K562 (cell line): ENCODE measurements around the gene LRRC7.

Experiments
- CHD1 ChIP-seq: fragments of 200-600 bp; sonication (generic); IDR thresholded peaks from one replicate; pipeline ENCODE4 v1.6.1; 2012; ENCODE audit warnings: mild to moderate bottlenecking, moderate library complexity, low read length, inconsistent platforms
- FOXJ3 ChIP-seq: sonication (generic); formaldehyde crosslinking; IDR thresholded peaks from 2 replicates; pipeline ENCODE4 v1.4.0; 2020; ENCODE audit warnings: mild to moderate bottlenecking, missing genetic modification reagents
- HSF4 ChIP-seq: fragments of 250-450 bp; sonication (Bioruptor Pico); IDR thresholded peaks from 2 replicates; pipeline ENCODE4 v2.1.2; 2022; ENCODE audit warnings: mild to moderate bottlenecking, moderate library complexity, borderline replicate concordance
- NR1H2 ChIP-seq: sonication (generic); formaldehyde crosslinking; IDR thresholded peaks from 2 replicates; pipeline ENCODE4 v1.4.0; 2020; ENCODE audit warnings: mild to moderate bottlenecking, missing genetic modification reagents
- ZBTB49 ChIP-seq: sonication (generic); formaldehyde crosslinking; IDR thresholded peaks from 2 replicates; pipeline ENCODE4 v1.8.0; 2022; ENCODE audit warnings: missing genetic modification reagents, mild to moderate bottlenecking, borderline replicate concordance

- TF ChIP-seq HSF4 (no peak), NR1H2 (CRISPR knock-in tag) (no peak), CHD1 (no peak), FOXJ3 (CRISPR knock-in tag) (no peak), ZBTB49 (CRISPR knock-in tag) (no peak)
Observed at GRCh38 chr1:69519006-69519405, 48.7 kb upstream of the LRRC7 start.
